ENCODE results near the gene JAM3. TPM values are rescaled to one million over a fixed set of nuclear protein-coding genes. Genes with fewer than 3 reads are reported as not detected.

JAM3 gene
- total RNA-seq, 1 experiment from 2014 or later, result 36.5 TPM

GRCh38 chr11:134046681-134047449 lies 22.0 kb upstream of the JAM3 start:
- H4K5ac ChIP-seq (ENCODE audit: insufficient read length, low read depth, low read length), result no peak overlapping the region
- no peak overlapping the region for H2AFZ ChIP-seq (ENCODE audit: low read length)
- H3K4ac ChIP-seq (ENCODE audit: low read depth, low read length), result no peak overlapping the region
- Mint-ChIP-seq H3K4me3 (no peak overlapping the region; a peak in 1 of 5 replicates), H3K27ac (no peak overlapping the region), H3K9me3 (no peaks in the 10 kb centered on the region), H3K27me3 (ENCODE audit: low read depth) (peaks cover 20% of the 10 kb centered on the region), H3K36me3 (ENCODE audit: insufficient read depth in 1 of 3, low read depth in 3 of 3) (no peaks in the 10 kb centered on the region), H3K4me1 (peaks cover 33% of the 10 kb centered on the region in 2 experiments)
- H3K23me2 ChIP-seq (ENCODE audit: insufficient read length, low read depth, low read length, poor library complexity, severe bottlenecking), result peaks cover 6% of the 10 kb centered on the region
- H4K91ac ChIP-seq (ENCODE audit: insufficient read length, low read depth, low read length), result no peak overlapping the region
- H3K9me3 ChIP-seq (ENCODE audit: control insufficient read depth, low read depth, low read length), result no peaks in the 10 kb centered on the region
- H3K79me2 ChIP-seq (ENCODE audit: insufficient read depth, low read length), result no peaks in the 10 kb centered on the region
- H3K4me2 ChIP-seq (ENCODE audit: insufficient read depth, insufficient read length, low read length), result no peak overlapping the region
- H2BK15ac ChIP-seq (ENCODE audit: low read depth, low read length), result no peak overlapping the region
- no peak overlapping the region for H3K23ac ChIP-seq (ENCODE audit: insufficient read length, low read depth, low read length)
- H2BK5ac ChIP-seq (ENCODE audit: insufficient read length, low read length), result no peak overlapping the region
- WGBS (ENCODE audit: extremely low coverage, insufficient read length, low lambda C conversion rate), result 100% methylated on average over 3 of the region's 30 CpGs
- H3K56ac ChIP-seq (ENCODE audit: insufficient read length, low read depth, low read length), result no peak overlapping the region
- H2BK20ac ChIP-seq (ENCODE audit: low read depth, low read length, poor library complexity, severe bottlenecking), result no peak overlapping the region
- H2AK5ac ChIP-seq (ENCODE audit: insufficient read length, low read length), result no peak overlapping the region
- no peaks in the 10 kb centered on the region for H3K4me1 ChIP-seq (ENCODE audit: insufficient read depth, low read length)
- no peak overlapping the region for H2BK12ac ChIP-seq (ENCODE audit: insufficient read length, low read depth, low read length)
- no peak for TF ChIP-seq CTCF (conservative IDR thresholded peaks at IDR 0.05)
- H3K27me3 ChIP-seq (ENCODE audit: insufficient read depth, low read length), result no peaks in the 10 kb centered on the region
- no peaks in the 10 kb centered on the region for H3K79me1 ChIP-seq (ENCODE audit: insufficient read depth, low read depth, low read length, poor library complexity, severe bottlenecking)
- no peak overlapping the region for H3T11ph ChIP-seq (ENCODE audit: low read length)
- DNase-seq, result no peak
- no peak overlapping the region for H3K14ac ChIP-seq (ENCODE audit: insufficient read depth, low read length)
- H3K18ac ChIP-seq (ENCODE audit: insufficient read length, low read depth, low read length), result no peak overlapping the region
- H2BK120ac ChIP-seq (ENCODE audit: low read depth, low read length, poor library complexity, severe bottlenecking), result no peak overlapping the region
- H4K20me1 ChIP-seq (ENCODE audit: control insufficient read depth, insufficient read depth, insufficient read length), result no peaks in the 10 kb centered on the region
- no peak overlapping the region for H3K9ac ChIP-seq (ENCODE audit: extremely low read depth, insufficient read length, low read length)
- H3K27ac ChIP-seq (ENCODE audit: insufficient read length, low read depth, low read length), result no peak overlapping the region
- no peak overlapping the region for H4K8ac ChIP-seq (replicated peaks; ENCODE audit: insufficient read length, low read depth, low read length)

All from H9 (cell line).